GM12873 (cell line): Measurements from ENCODE around the gene SLC50A1.

Experiments
- CTCF ChIP-seq: IDR thresholded peaks from 2 replicates; pipeline ENCODE4 v1.5.1; 2012; ENCODE audit warnings: low read depth, mild to moderate bottlenecking, moderate library complexity, low read length, control low read depth; ENCODE audit not compliant: insufficient read depth; ENCODE audit errors: missing control alignments

The SLC50A1 gene

GRCh38 chr1:155120253-155120652, 15.4 kb upstream of the SLC50A1 start:
- no peak for TF ChIP-seq CTCF

GRCh38 chr1:155121249-155121648, 14.4 kb upstream of the SLC50A1 start:
- TF ChIP-seq CTCF = no peak

GRCh38 chr1:155122308-155122707, 13.3 kb upstream of the SLC50A1 start:
- no peak for TF ChIP-seq CTCF

- no peak for TF ChIP-seq CTCF
Measured at GRCh38 chr1:155123801-155124200, 11.9 kb upstream of the SLC50A1 start.

GRCh38 chr1:155124503-155125463, 10.9 kb upstream of the SLC50A1 start:
- TF ChIP-seq CTCF = no peak

- no peak for TF ChIP-seq CTCF
Measured at GRCh38 chr1:155125511-155125945, 10.1 kb upstream of the SLC50A1 start.

GRCh38 chr1:155125946-155126555, 9.6 kb upstream of the SLC50A1 start:
- no peak for TF ChIP-seq CTCF
